Activated CD4-positive, alpha-beta T cell treated with anti-CD3 and anti-CD28 coated beads, Interleukin-2, amount 50 U/mL, for 48 hours (primary cell): ENCODE results near the gene SLC66A3.

ENCODE experiments used
- DNase-seq, 2 experiments: peaks; one replicate each; pipeline ENCODE4 v3.0.0-alpha.2; 2020

SLC66A3 gene

GRCh38 chr2:11220445-11220844 lies 65.2 kb downstream of the SLC66A3 start:
- no peak for DNase-seq

- DNase-seq = no peak
Observed at GRCh38 chr2:11222845-11223244, 67.6 kb downstream of the SLC66A3 start.

- no peak for DNase-seq
Observed at GRCh38 chr2:11224887-11225286, 69.6 kb downstream of the SLC66A3 start.

GRCh38 chr2:11227595-11227994 lies 72.3 kb downstream of the SLC66A3 start:
- no peak for DNase-seq
